ENCODE results near the gene MICB.

The MICB gene

GRCh38 chr6:31532644-31533454, 34.9 kb downstream of the MICB start:
- H2BK120ac ChIP-seq (ENCODE audit: low read depth, low read length), result no peak overlapping the region
- H3K27me3 ChIP-seq (ENCODE audit: control insufficient read depth in 1 of 2, insufficient read depth in 1 of 2, low read length in 2 of 2), result no peaks in the 10 kb centered on the region
- WGBS, result 94% methylated on average over 7 of the region's 9 CpGs
- peaks cover 6% of the 10 kb centered on the region for H3K4me1 ChIP-seq (ENCODE audit: control insufficient read depth, insufficient read depth, low read depth, low read length)
- no peak overlapping the region for H3K27ac ChIP-seq (ENCODE audit: low read length, poor library complexity, severe bottlenecking)
- no peak overlapping the region for H3K18ac ChIP-seq (ENCODE audit: low read depth in 1 of 2, low read length in 2 of 2)
- no peak overlapping the region for H2BK15ac ChIP-seq (ENCODE audit: low read depth, poor library complexity, severe bottlenecking)
- no peak overlapping the region for H2BK12ac ChIP-seq (ENCODE audit: low read length in 2 of 2)
- no peak overlapping the region for H4K8ac ChIP-seq (ENCODE audit: low read length)
- H3K9ac ChIP-seq (ENCODE audit: low read length), result no peak overlapping the region
- H3K14ac ChIP-seq (ENCODE audit: low read length in 2 of 2), result no peak overlapping the region
- no peak overlapping the region for H2AK5ac ChIP-seq (ENCODE audit: low read length, severe bottlenecking)
- H3K4me2 ChIP-seq (ENCODE audit: low read length, poor library complexity, severe bottlenecking), result no peak overlapping the region
- DNase-seq, result no peak
- no peaks in the 10 kb centered on the region for H3K9me3 ChIP-seq (ENCODE audit: control insufficient read depth, low read length)
- H3K23ac ChIP-seq (ENCODE audit: low read length in 2 of 2), result no peak overlapping the region
- peaks cover 70 to 85% of the 10 kb centered on the region in 2 experiments for H3K36me3 ChIP-seq (ENCODE audit: control insufficient read depth in 1 of 2, insufficient read depth in 2 of 2, low read depth in 1 of 2, low read length in 2 of 2)
- peaks cover 30% of the 10 kb centered on the region for H3K79me1 ChIP-seq (replicated peaks; ENCODE audit: low read length, poor library complexity, severe bottlenecking)
- no peak overlapping the region for H2BK5ac ChIP-seq (ENCODE audit: low read depth, low read length, poor library complexity, severe bottlenecking)
- H4K91ac ChIP-seq (ENCODE audit: low read length), result no peak overlapping the region
- H2AFZ ChIP-seq (ENCODE audit: low read depth, low read length), result no peak overlapping the region
- no peak overlapping the region for H3K4me3 ChIP-seq (ENCODE audit: insufficient read depth in 1 of 2, low read depth in 1 of 2, low read length in 2 of 2)
- no peak overlapping the region for H3K4ac ChIP-seq (ENCODE audit: low read depth in 1 of 2, low read length in 2 of 2)

GRCh38 chr6:31533455-31533841, 35.5 kb downstream of the MICB start:
- no peak overlapping the region for H3K4me3 ChIP-seq (ENCODE audit: insufficient read depth in 1 of 2, low read depth in 1 of 2, low read length in 2 of 2)
- no peak overlapping the region for H2BK12ac ChIP-seq (ENCODE audit: low read length in 2 of 2)
- H3K18ac ChIP-seq (ENCODE audit: low read depth in 1 of 2, low read length in 2 of 2), result no peak overlapping the region
- H2BK120ac ChIP-seq (ENCODE audit: low read depth, low read length), result no peak overlapping the region
- no peak overlapping the region for H4K91ac ChIP-seq (ENCODE audit: low read length)
- no peak overlapping the region for H2AFZ ChIP-seq (ENCODE audit: low read depth, low read length)
- H3K9me3 ChIP-seq (ENCODE audit: control insufficient read depth, low read length), result no peaks in the 10 kb centered on the region
- H3K9ac ChIP-seq (ENCODE audit: low read length), result no peak overlapping the region
- H3K4me1 ChIP-seq (ENCODE audit: control insufficient read depth, insufficient read depth, low read depth, low read length), result peaks cover 6% of the 10 kb centered on the region
- peaks cover 70 to 91% of the 10 kb centered on the region in 2 experiments for H3K36me3 ChIP-seq (ENCODE audit: control insufficient read depth in 1 of 2, insufficient read depth in 2 of 2, low read depth in 1 of 2, low read length in 2 of 2)
- DNase-seq, result no peak
- no peak overlapping the region for H3K27ac ChIP-seq (ENCODE audit: low read length, poor library complexity, severe bottlenecking)
- H2BK5ac ChIP-seq (ENCODE audit: low read depth, low read length, poor library complexity, severe bottlenecking), result no peak overlapping the region
- H3K4ac ChIP-seq (ENCODE audit: low read depth in 1 of 2, low read length in 2 of 2), result no peak overlapping the region
- no peak overlapping the region for H3K14ac ChIP-seq (ENCODE audit: low read length in 2 of 2)
- H2AK5ac ChIP-seq (ENCODE audit: low read length, severe bottlenecking), result no peak overlapping the region
- no CpG with 5 or more reads among the region's 1 CpG for WGBS
- no peaks in the 10 kb centered on the region for H3K27me3 ChIP-seq (ENCODE audit: control insufficient read depth in 1 of 2, insufficient read depth in 1 of 2, low read length in 2 of 2)
- H4K8ac ChIP-seq (ENCODE audit: low read length), result no peak overlapping the region
- H3K23ac ChIP-seq (ENCODE audit: low read length in 2 of 2), result no peak overlapping the region
- H3K4me2 ChIP-seq (ENCODE audit: low read length, poor library complexity, severe bottlenecking), result no peak overlapping the region
- no peak overlapping the region for H2BK15ac ChIP-seq (ENCODE audit: low read depth, poor library complexity, severe bottlenecking)
- peaks cover 30% of the 10 kb centered on the region for H3K79me1 ChIP-seq (replicated peaks; ENCODE audit: low read length, poor library complexity, severe bottlenecking)

GRCh38 chr6:31534011-31534410, 36.1 kb downstream of the MICB start:
- Histone ChIP-seq H3K27ac (ENCODE audit: low read length, poor library complexity, severe bottlenecking) (no peak overlapping the region), H3K36me3 (ENCODE audit: control insufficient read depth in 1 of 2, insufficient read depth in 2 of 2, low read depth in 1 of 2, low read length in 2 of 2) (peaks cover 69 to 97% of the 10 kb centered on the region in 2 experiments), H3K27me3 (ENCODE audit: control insufficient read depth in 1 of 2, insufficient read depth in 1 of 2, low read length in 2 of 2) (no peaks in the 10 kb centered on the region), H3K4me3 (ENCODE audit: insufficient read depth in 1 of 2, low read depth in 1 of 2, low read length in 2 of 2) (no peak overlapping the region), H3K9me3 (ENCODE audit: control insufficient read depth, low read length) (no peaks in the 10 kb centered on the region), H4K8ac (ENCODE audit: low read length) (peak overlapping the region; percentile 47), H2BK15ac (ENCODE audit: low read depth, poor library complexity, severe bottlenecking) (peak overlapping the region; percentile 36), H3K79me1 (replicated peaks; ENCODE audit: low read length, poor library complexity, severe bottlenecking) (peaks cover 30% of the 10 kb centered on the region), H3K9ac (ENCODE audit: low read length) (no peak overlapping the region), H3K14ac (ENCODE audit: low read length in 2 of 2) (no peak overlapping the region), H3K18ac (ENCODE audit: low read depth in 1 of 2, low read length in 2 of 2) (no peak overlapping the region), H3K4me2 (ENCODE audit: low read length, poor library complexity, severe bottlenecking) (no peak overlapping the region), H2BK120ac (ENCODE audit: low read depth, low read length) (no peak overlapping the region), H2BK5ac (ENCODE audit: low read depth, low read length, poor library complexity, severe bottlenecking) (no peak overlapping the region), H2BK12ac (ENCODE audit: low read length in 2 of 2) (no peak overlapping the region), H2AK5ac (ENCODE audit: low read length, severe bottlenecking) (no peak overlapping the region), H4K91ac (ENCODE audit: low read length) (no peak overlapping the region), H3K4ac (ENCODE audit: low read depth in 1 of 2, low read length in 2 of 2) (no peak overlapping the region), H3K23ac (ENCODE audit: low read length in 2 of 2) (no peak overlapping the region), H2AFZ (ENCODE audit: low read depth, low read length) (no peak overlapping the region), H3K4me1 (ENCODE audit: control insufficient read depth, insufficient read depth, low read depth, low read length) (peaks cover 10% of the 10 kb centered on the region)
- WGBS, result 97% methylated on average over 6 of the region's 6 CpGs
- no peak for DNase-seq

GRCh38 chr6:31534521-31535040, 36.6 kb downstream of the MICB start:
- peaks cover 9% of the 10 kb centered on the region for H3K4me1 ChIP-seq (ENCODE audit: control insufficient read depth, insufficient read depth, low read depth, low read length)
- no peak overlapping the region for H2BK120ac ChIP-seq (ENCODE audit: low read depth, low read length)
- no peak overlapping the region for H3K18ac ChIP-seq (ENCODE audit: low read depth in 1 of 2, low read length in 2 of 2)
- no peak overlapping the region for H4K91ac ChIP-seq (ENCODE audit: low read length)
- WGBS, result 92% methylated on average over 24 of the region's 24 CpGs
- H3K14ac ChIP-seq (ENCODE audit: low read length in 2 of 2), result no peak overlapping the region
- H4K8ac ChIP-seq (ENCODE audit: low read length), result no peak overlapping the region
- no peak overlapping the region for H3K9ac ChIP-seq (ENCODE audit: low read length)
- no peak overlapping the region for H3K27ac ChIP-seq (ENCODE audit: low read length, poor library complexity, severe bottlenecking)
- H2BK12ac ChIP-seq (ENCODE audit: low read length in 2 of 2), result no peak overlapping the region
- peaks cover 28% of the 10 kb centered on the region for H3K79me1 ChIP-seq (replicated peaks; ENCODE audit: low read length, poor library complexity, severe bottlenecking)
- no peak overlapping the region for H3K23ac ChIP-seq (ENCODE audit: low read length in 2 of 2)
- H2BK5ac ChIP-seq (ENCODE audit: low read depth, low read length, poor library complexity, severe bottlenecking), result no peak overlapping the region
- H2AK5ac ChIP-seq (ENCODE audit: low read length, severe bottlenecking), result no peak overlapping the region
- H3K36me3 ChIP-seq (ENCODE audit: control insufficient read depth in 1 of 2, insufficient read depth in 2 of 2, low read depth in 1 of 2, low read length in 2 of 2), result peaks cover 65 to 99% of the 10 kb centered on the region in 2 experiments
- H3K4ac ChIP-seq (ENCODE audit: low read depth in 1 of 2, low read length in 2 of 2), result no peak overlapping the region
- H2BK15ac ChIP-seq (ENCODE audit: low read depth, poor library complexity, severe bottlenecking), result no peak overlapping the region
- no peaks in the 10 kb centered on the region for H3K9me3 ChIP-seq (ENCODE audit: control insufficient read depth, low read length)
- no peak overlapping the region for H3K4me2 ChIP-seq (ENCODE audit: low read length, poor library complexity, severe bottlenecking)
- H3K4me3 ChIP-seq (ENCODE audit: insufficient read depth in 1 of 2, low read depth in 1 of 2, low read length in 2 of 2), result no peak overlapping the region
- H2AFZ ChIP-seq (ENCODE audit: low read depth, low read length), result no peak overlapping the region
- no peaks in the 10 kb centered on the region for H3K27me3 ChIP-seq (ENCODE audit: control insufficient read depth in 1 of 2, insufficient read depth in 1 of 2, low read length in 2 of 2)
- DNase-seq, result no peak

Measured in mesenchymal stem cell (in vitro differentiated cells and primary cell).